Measurements from ENCODE around the gene LEUTX.

DNA sequence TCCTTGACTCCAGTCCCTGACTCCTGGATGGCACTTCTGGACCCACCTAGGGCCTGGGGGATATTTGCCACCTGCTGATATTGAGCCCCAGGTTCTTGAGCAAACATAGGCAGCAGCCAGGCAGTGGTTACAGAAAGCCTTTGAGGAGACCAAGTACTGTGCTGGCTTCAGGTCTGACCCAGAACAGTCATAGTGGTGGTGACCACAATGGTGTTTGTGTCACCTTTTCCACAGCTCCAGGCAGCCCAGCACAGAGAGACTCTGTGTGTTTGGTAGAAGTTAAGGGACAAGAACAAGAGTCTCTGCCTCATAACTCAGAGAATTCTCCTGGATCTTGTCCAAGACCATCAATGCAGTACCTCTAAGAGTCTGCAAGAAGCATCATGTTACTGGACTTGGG lies 26.3 kb upstream of the LEUTX start:
- no peak for TF ChIP-seq JUNB (IDR thresholded peaks at IDR 0.05; ENCODE audit: unreplicated experiment)
- TF ChIP-seq, protein P1, sequence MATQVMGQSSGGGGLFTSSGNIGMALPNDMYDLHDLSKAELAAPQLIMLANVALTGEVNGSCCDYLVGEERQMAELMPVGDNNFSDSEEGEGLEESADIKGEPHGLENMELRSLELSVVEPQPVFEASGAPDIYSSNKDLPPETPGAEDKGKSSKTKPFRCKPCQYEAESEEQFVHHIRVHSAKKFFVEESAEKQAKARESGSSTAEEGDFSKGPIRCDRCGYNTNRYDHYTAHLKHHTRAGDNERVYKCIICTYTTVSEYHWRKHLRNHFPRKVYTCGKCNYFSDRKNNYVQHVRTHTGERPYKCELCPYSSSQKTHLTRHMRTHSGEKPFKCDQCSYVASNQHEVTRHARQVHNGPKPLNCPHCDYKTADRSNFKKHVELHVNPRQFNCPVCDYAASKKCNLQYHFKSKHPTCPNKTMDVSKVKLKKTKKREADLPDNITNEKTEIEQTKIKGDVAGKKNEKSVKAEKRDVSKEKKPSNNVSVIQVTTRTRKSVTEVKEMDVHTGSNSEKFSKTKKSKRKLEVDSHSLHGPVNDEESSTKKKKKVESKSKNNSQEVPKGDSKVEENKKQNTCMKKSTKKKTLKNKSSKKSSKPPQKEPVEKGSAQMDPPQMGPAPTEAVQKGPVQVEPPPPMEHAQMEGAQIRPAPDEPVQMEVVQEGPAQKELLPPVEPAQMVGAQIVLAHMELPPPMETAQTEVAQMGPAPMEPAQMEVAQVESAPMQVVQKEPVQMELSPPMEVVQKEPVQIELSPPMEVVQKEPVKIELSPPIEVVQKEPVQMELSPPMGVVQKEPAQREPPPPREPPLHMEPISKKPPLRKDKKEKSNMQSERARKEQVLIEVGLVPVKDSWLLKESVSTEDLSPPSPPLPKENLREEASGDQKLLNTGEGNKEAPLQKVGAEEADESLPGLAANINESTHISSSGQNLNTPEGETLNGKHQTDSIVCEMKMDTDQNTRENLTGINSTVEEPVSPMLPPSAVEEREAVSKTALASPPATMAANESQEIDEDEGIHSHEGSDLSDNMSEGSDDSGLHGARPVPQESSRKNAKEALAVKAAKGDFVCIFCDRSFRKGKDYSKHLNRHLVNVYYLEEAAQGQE (IDR thresholded peaks at IDR 0.05; ENCODE audit: unreplicated experiment): no peak
